Kidney (tissue), 14 donors: ENCODE data around the gene RBM39. TPM values are rescaled to one million over a fixed set of nuclear protein-coding genes. Genes with fewer than 3 reads are reported as not detected.

Experiments
- DNase-seq, 5 donors: peaks; one replicate each; pipeline ENCODE4 v3.0.0-alpha.2; 2013 to 2020
- FAIRE-seq: peaks from 2 replicates; lab custom pipeline; 2012; peaks lifted over from hg19 to GRCh38; lab: Jason Lieb, UNC
- H3K27ac ChIP-seq, 2 donors: one replicate each; pipeline ENCODE4 v1.7.0; 2013; ENCODE audit warnings: low read depth in 2 of 2, low read length in 2 of 2, inconsistent platforms in 1 of 2
- H3K27me3 ChIP-seq: one replicate; pipeline ENCODE4 v1.7.1; 2013; ENCODE audit warnings: low read length, inconsistent platforms; ENCODE audit not compliant: control insufficient read depth, insufficient read depth
- H3K36me3 ChIP-seq, 3 donors: one replicate each; pipeline versions ENCODE4 v1.7.0 to v1.7.1; 2013; ENCODE audit warnings: low read length in 3 of 3, control low read depth in 1 of 3, inconsistent platforms in 1 of 3; ENCODE audit not compliant: insufficient read depth in 3 of 3, control insufficient read depth in 2 of 3
- H3K4me1 ChIP-seq, 3 donors: one replicate each; pipeline versions ENCODE4 v1.7.0 to v1.7.1; 2013; ENCODE audit warnings: low read length in 3 of 3, inconsistent platforms in 1 of 3, low read depth in 1 of 3; ENCODE audit not compliant: control insufficient read depth in 2 of 3, insufficient read depth in 2 of 3
- H3K4me3 ChIP-seq, 3 donors: one replicate each; pipeline versions ENCODE4 v1.7.0 to v1.8.1; 2013; ENCODE audit warnings: low read length in 3 of 3, control low read depth in 1 of 3, inconsistent platforms in 1 of 3
- H3K9ac ChIP-seq, 3 donors: one replicate each; pipeline versions ENCODE4 v1.7.0 to v1.7.1; 2013; ENCODE audit warnings: low read length in 3 of 3, control low read depth in 1 of 3, inconsistent platforms in 1 of 3
- H3K9me3 ChIP-seq, 3 donors: one replicate each; pipeline versions ENCODE4 v1.7.0 to v1.7.1; 2013; ENCODE audit warnings: low read length in 3 of 3, control low read depth in 1 of 3, inconsistent platforms in 1 of 3; ENCODE audit not compliant: control insufficient read depth in 2 of 3, insufficient read depth in 1 of 3
- intact Hi-C: fragments of 100-400 bp; cut with DNase I; formaldehyde crosslinking; loops from one replicate; pipeline ENCODE4 v1.11.1; 2022
- polyA plus RNA-seq: library from polyadenylated mRNA; stranded (reverse); fragments of 350-450 nt; fragmentation: Illumina TruSeq; extraction: RNeasy Lipid Tissue Mini Kit (QIAGEN cat#74804); gene quantifications from one replicate; pipeline ENCODE4 v1.2.3, GENCODE V29; 2014; ENCODE audit warnings: low read depth, low replicate concordance; ENCODE audit not compliant: insufficient read depth
- total RNA-seq: library from RNA; stranded (reverse); fragmentation: NEBNext Ultra II Directional; extraction: Animal tissue kit (Norgen Biotek cat#: 25700); gene quantifications from one replicate; pipeline ENCODE4 v1.2.1, GENCODE V29; 2021
- TF ChIP-seq, protein P1 (sequence below): IDR thresholded peaks from 3 replicates; pipeline ENCODE4 v1.5.1; 2012; ENCODE audit warnings: mild to moderate bottlenecking, moderate library complexity, borderline replicate concordance; ENCODE audit not compliant: insufficient read depth; ENCODE audit errors: extremely low read depth
- donor health status: control.
- donor health status: control.
- donor health status: control.
- donor health status: control.
- donor health status: control.
- donor health status: DM: yes; HTN: yes; CAD: no.
- donor health status: Normal renal cell carcinoma (clear cell type).

The RBM39 gene
- total and polyA plus RNA-seq, 2 donors from 2014 or later = 148 to 304 TPM

GRCh38 chr20:35735826-35736470 is 6.1 kb downstream of the RBM39 start:
- DNase-seq (no peak), FAIRE-seq (no peak)
- TF ChIP-seq, protein P1, sequence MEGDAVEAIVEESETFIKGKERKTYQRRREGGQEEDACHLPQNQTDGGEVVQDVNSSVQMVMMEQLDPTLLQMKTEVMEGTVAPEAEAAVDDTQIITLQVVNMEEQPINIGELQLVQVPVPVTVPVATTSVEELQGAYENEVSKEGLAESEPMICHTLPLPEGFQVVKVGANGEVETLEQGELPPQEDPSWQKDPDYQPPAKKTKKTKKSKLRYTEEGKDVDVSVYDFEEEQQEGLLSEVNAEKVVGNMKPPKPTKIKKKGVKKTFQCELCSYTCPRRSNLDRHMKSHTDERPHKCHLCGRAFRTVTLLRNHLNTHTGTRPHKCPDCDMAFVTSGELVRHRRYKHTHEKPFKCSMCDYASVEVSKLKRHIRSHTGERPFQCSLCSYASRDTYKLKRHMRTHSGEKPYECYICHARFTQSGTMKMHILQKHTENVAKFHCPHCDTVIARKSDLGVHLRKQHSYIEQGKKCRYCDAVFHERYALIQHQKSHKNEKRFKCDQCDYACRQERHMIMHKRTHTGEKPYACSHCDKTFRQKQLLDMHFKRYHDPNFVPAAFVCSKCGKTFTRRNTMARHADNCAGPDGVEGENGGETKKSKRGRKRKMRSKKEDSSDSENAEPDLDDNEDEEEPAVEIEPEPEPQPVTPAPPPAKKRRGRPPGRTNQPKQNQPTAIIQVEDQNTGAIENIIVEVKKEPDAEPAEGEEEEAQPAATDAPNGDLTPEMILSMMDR = no peak
- H3K4me3 ChIP-seq = no peak overlapping the region
- no peak overlapping the region for H3K27ac ChIP-seq
- intact Hi-C loops = no loop called here
- H3K36me3 ChIP-seq = peaks cover 20 to 85% (median 36%) of the 10 kb centered on the region in 3 donors
- no peak overlapping the region for H3K9ac ChIP-seq
- peaks cover 6 to 32% (median 10%) of the 10 kb centered on the region in 3 donors for H3K4me1 ChIP-seq
- no peaks in the 10 kb centered on the region for H3K9me3 ChIP-seq
- no peaks in the 10 kb centered on the region for H3K27me3 ChIP-seq

GRCh38 chr20:35734777-35735649 is 7.0 kb downstream of the RBM39 start:
- no peaks in the 10 kb centered on the region for H3K9me3 ChIP-seq
- H3K36me3 ChIP-seq = peaks cover 20 to 86% (median 36%) of the 10 kb centered on the region in 3 donors
- no peak overlapping the region for H3K9ac ChIP-seq
- intact Hi-C loops = no loop called here
- H3K27ac ChIP-seq = no peak overlapping the region
- peaks cover 4 to 26% (median 10%) of the 10 kb centered on the region in 3 donors for H3K4me1 ChIP-seq
- DNase-seq = no peak
- no peak for FAIRE-seq
- H3K4me3 ChIP-seq = no peak overlapping the region
- TF ChIP-seq, protein P1 = no peak
- no peaks in the 10 kb centered on the region for H3K27me3 ChIP-seq

DNA sequence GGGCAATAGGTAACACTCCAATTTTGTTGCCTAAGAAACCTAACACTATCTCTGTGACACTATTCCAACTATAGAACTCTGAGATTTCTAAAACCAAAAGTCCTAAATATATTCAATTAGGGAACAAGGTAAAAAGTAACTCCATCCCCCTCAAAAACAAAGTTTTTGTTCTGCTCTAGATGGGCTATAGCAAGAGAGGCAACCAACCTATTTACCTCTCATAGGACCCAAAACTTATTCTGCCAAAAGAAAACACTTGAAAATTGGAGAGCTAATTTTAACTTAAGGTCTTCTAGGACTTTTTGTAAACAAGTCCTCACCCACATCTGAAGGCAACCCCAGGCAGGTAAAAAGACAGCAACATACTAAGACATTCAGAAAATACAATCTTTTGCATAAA is 7.7 kb downstream of the RBM39 start:
- TF ChIP-seq, protein P1 = no peak

More for the DNA sequence above, 7.7 kb downstream of the RBM39 start:
- no peak overlapping the region for H3K9ac ChIP-seq
- H3K27me3 ChIP-seq = no peaks in the 10 kb centered on the region
- no peak overlapping the region for H3K4me3 ChIP-seq
- intact Hi-C loops = no loop called here
- DNase-seq = no peak
- H3K27ac ChIP-seq = no peak overlapping the region
- no peaks in the 10 kb centered on the region for H3K9me3 ChIP-seq
- peaks cover 24 to 85% (median 36%) of the 10 kb centered on the region in 3 donors for H3K36me3 ChIP-seq
- FAIRE-seq = no peak
- H3K4me1 ChIP-seq = peaks cover 4 to 20% (median 10%) of the 10 kb centered on the region in 3 donors
